HPDE6-E6E7 (cell line): Measurements from ENCODE around the gene NBPF26.
"Not testable (repeated sequence)": the region's sequence is repeated elsewhere in the genome, so short reads cannot be mapped to it uniquely, and the experiment has no call there.

Experiments
- DNase-seq: peaks from one replicate; pipeline ENCODE4 v3.0.0; 2011; ENCODE audit warnings: missing footprints; ENCODE audit errors: extremely low spot score

NBPF26 gene

GRCh38 chr1:120723715-120724402 is at the start of gene NBPF26:
Gene NBPF26 (plus strand): TSS chr1:120723945.
- DNase-seq = not testable (repeated sequence)

GRCh38 chr1:120680106-120680819 is 43.5 kb upstream of the NBPF26 start:
- DNase-seq = not testable (repeated sequence)

- DNase-seq = not testable (repeated sequence)
Measured at GRCh38 chr1:120680938-120681337, 42.8 kb upstream of the NBPF26 start.

- DNase-seq = not testable (repeated sequence)
Measured at GRCh38 chr1:120684397-120684796, 39.3 kb upstream of the NBPF26 start.

DNA sequence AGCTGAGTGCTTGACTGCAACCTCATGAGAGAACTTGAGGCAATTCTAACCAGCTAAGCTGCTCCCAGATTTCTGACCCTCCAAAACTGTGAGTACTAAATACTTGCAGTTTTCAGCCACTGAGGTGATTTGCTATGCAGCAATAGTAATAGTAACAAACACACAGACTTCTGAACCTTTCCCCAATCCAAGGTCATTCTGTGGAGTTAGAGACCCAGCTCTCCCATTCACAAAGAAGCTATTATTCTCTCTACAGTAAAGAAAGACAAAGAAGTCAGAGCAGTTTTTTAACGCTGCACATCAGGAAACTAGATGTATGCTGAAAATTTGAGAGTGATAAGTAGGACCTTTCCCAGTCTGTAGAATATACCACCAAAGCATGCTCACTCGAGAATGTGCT is 38.1 kb upstream of the NBPF26 start:
- not testable (repeated sequence) for DNase-seq

DNA sequence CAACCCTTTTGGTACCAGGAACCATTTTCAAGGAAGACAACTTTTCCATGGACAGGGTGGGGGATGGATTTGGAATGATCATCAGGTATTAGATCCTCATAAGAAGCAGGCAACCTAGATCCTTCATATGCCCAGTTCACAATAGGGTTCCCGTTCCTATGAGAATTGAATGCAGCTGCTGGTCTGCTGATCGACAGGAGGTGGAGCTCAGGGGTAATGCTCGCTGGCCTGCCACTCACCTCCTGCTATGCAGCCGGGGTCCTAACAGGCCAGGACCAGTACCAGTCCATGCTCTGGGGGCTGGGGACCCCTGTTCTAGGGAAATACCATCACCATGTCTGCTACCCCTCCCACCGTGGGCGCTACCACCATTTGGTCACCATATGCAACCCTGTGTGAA is 36.5 kb upstream of the NBPF26 start:
- DNase-seq = not testable (repeated sequence)

GRCh38 chr1:120700807-120701562 is 22.8 kb upstream of the NBPF26 start:
- not testable (repeated sequence) for DNase-seq

DNA sequence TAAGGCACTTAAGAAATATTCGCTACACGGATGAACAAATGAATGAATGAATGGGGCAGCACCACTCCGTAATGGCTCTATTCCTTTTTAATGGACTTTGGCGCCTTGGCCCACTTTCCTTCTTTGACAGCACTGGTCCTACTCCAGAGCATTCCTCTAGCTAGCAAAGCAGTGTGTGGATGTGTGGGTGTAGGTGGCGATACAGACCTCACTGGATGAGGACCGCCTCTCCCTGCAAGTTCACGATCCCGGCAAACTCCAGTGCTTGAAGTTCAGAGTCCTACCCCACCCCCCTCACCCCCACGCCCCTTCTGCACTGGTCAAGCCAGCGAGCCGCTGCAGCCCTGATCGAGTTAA is 409 bp upstream of the NBPF26 start:
- not testable (repeated sequence) for DNase-seq

DNA sequence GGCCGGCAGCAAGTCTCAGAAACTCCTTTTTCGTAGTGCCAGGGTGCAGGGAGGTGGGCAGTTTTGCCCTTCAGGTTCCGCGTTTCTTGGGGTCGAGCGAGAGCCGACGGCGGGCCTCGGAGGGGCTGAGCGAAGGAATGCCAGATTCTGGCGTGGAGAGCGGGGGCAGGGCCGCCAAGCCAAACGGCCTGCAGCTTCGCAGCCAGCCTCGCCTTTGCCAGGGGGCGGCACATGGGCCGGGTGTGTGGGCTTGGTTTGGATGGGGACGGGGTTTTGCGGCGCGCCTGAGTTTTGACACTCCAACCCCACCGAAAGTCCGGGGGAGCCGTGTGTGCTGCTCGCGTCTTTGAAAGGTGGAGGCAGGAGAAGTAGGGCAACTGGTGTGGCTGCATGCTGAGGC is 762 bp downstream of the NBPF26 start:
- DNase-seq = not testable (repeated sequence)

DNA sequence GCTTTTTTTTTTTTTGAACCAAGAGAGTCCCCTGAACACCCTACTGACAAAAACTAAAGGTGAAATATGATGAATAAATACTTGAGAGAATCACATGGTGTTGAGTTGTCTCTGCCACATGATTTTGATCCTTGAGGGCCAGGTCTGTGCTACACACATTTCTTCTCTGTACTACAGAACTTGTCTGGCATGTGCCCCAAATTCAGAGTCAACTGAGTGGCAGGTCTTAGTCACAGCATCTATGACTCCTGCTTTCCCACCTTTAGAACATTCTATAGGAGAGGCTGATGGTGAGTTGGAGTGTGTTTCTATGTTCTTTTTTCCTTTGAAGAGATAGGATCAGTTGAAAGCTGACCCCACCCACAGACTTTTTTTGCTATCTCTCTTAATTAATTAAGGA is 5.1 kb downstream of the NBPF26 start:
- DNase-seq = not testable (repeated sequence)

DNA sequence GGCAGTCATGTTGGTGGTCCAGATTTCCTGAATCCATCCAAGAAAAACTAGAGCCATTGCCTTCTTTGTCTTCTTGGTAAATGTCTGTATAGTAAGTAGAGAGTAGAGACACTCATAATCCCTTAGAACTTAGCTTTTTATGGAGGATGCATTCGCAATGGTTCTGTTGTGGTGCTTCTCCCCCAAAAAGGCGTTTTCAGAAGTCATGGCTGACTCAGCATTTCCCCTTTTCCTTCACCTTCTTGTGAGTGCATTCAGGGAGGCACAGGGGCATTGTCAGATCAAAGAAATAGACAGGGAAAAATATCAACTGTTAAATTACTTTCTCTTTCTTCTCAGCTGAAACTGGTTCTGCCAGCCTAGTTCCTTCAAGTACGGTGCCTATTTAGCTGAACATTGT is 45.3 kb downstream of the NBPF26 start:
- not testable (repeated sequence) for DNase-seq

GRCh38 chr1:120805452-120805851 is 81.7 kb downstream of the NBPF26 start:
- DNase-seq = not testable (repeated sequence)

DNA sequence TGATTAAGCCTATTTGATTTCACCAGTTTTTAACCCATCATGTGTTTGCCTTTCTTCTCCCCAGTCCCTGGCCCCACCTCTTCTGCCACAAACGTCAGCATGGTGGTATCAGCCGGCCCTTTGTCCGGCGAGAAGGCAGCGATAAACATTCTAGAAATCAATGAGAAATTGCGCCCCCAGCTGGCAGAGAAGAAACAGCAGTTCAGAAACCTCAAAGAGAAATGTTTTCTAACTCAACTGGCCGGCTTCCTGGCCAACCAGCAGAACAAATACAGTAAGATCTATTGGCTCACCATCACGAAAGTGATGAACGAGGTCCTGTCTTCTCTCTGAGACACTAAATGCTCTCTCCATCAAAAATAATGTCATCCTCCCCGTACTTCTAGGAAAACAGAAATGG is 88.1 kb downstream of the NBPF26 start:
- DNase-seq = not testable (repeated sequence)

DNA sequence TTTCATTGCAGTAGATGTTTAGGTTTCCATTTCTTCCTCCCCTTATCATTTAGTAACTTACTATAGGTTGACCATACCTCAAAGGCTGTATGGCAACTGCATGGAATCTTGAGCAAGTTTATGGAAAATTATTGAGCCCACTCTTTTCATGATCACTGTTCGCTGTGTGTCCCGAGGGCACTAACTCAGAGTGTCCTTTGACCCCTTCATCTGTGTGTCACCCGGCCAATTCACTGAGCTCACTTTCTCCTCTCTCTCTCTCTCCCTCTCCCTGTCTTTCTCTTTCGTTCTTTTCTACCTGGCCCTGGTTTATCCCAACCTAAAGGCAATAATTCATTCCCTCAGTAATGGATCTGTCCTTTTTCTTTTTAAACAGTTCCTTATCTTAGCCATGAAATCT is 101.3 kb downstream of the NBPF26 start:
- DNase-seq = not testable (repeated sequence)

GRCh38 chr1:120826623-120827022 is 102.9 kb downstream of the NBPF26 start:
- not testable (repeated sequence) for DNase-seq

DNA sequence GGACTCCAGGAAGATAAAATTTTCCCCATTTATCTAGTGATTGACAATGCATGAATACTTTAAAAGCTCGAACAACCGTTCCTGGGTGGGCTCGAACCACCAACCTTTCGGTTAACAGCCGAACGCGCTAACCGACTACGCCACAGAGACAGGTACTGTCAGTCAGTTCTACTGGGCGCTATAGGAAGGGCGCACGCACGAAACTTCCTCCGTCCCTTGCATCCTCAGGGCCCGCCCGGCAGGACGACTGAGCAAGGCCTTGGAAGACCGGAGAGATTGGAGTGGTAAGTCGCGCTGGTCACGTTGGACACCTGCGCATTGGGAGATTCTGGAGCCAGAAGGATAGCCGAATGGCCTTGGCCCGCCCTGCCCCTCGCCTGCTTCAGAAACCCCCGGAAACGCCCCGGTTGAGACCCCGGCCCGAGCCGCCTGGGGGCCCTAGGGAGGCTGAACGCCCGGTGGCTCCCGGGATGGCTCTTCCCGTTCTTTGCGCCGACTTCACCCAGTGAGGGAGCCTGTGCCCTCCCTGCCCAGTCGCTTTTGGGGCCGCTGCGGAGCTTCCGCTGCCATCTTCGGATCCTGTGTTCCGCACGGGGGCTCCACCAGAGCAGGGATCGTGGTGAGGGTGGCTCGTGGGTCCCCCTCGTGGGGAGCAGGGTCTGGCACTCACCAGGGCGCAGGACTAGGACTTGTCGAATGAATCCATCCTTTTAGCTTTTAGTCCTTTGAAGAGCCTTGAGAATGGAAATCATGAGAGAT is 120.6 kb downstream of the NBPF26 start:
- DNase-seq = peak; percentile 13

DNA sequence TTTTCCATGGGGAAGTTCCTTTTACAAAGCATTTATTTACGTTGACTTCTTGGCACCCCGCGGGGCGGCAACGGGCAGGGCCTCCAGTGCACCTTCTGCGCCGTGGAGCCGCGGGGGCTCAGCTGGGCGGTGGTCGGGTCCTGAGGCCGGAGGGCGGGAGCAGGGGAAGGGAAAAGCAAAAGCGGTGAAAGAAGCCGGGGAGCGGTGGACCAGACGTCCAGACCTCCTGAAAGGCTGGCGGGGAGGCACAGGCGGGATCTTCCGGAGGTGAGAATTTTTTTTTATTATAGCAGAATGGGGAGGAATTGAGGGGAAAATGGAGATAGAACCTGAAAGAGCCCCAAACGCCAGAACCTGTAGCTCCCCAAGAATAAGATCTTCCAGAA is 121.2 kb downstream of the NBPF26 start:
- not testable (repeated sequence) for DNase-seq

- not testable (repeated sequence) for DNase-seq
Measured at GRCh38 chr1:120849400-120850286, 125.9 kb downstream of the NBPF26 start.

DNA sequence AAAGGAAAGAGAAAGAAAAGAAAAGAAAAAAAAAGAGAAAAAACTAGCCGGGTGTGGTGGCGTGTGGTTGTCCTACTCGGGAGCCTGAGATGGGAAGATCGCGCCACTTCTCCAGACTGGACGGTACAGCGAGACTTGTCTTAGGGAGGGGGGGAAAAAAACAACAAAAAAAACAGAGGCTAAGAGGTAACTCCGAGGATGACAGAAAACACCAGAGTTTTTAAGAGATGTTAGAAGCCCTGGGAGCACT is 126.5 kb downstream of the NBPF26 start:
- DNase-seq = not testable (repeated sequence)

DNA sequence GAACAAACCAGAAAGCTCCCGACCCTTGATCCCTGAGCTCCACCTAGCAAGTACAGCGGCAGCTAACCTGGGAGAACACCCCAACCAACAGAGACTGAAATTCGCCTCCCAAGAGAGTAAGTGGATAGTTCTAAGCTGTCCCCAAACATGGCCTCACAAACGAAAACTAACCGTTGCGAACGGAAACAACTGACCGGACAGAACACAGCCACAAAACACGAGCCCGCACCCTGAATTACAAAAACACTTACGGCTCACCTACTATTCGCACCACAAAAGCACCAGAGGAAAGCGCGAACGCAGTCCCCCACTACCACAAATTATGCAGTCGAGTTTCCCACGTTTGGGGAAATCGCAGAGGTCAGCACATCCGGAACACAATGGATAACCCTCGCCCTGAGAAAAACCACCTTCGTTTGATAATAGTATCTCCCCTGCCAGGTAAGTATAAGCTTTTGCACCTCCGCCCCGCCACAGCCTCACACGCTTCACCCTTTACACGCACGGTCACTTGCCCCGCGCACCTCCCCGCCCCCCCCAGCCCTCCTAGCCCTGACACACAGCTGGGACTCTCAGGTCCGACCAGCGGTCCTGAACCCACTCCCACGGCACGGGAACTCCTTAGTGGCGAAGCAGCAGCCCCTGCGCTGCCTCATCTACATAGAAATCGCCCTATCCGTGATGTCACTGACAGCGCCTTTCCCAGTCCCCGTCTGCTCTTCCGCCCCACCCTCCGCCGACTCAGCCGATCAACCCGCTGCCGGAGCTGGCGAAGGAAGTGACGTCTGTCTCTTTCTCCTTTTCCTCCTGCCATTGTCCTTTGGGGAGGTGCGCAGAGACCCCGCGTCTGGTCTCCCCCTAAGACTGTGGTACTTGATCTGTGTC is 127.0 kb downstream of the NBPF26 start:
- DNase-seq = peak; percentile 60
